Panc1 (cell line): ENCODE data around the gene CROCC2. TPM values are rescaled to one million over a fixed set of nuclear protein-coding genes. Genes with fewer than 3 reads are reported as not detected.
A peak's percentile ranks its signal among the peaks of the same experiment; 100 is the strongest.

Experiments
- ATAC-seq: fragments of 200-7000 bp; cut with Tn5 transposase; 2 replicates; pipeline ENCODE4 v1.9.1; 2020; ENCODE audit warnings: mild to moderate bottlenecking, moderate library complexity
- BruUV-seq: library from RNA; stranded (reverse); fragments of 400-500 nt; replicated peaks from 2 replicates; lab custom pipeline; 2021; lab: Mats Ljungman, UMichigan
- CTCF ChIA-PET: fragments of 300-600 bp; sonication (Branson Sonifier 250); formaldehyde crosslinking; loops from one replicate; lab custom pipeline; 2022; ENCODE audit warnings: antibody characterized with exemption; lab: Charles Lee
- POLR2A ChIA-PET: fragments of 300-600 bp; sonication (Branson Sonifier 250); formaldehyde crosslinking; loops from one replicate; lab custom pipeline; 2022; ENCODE audit warnings: antibody characterized with exemption; lab: Charles Lee
- DNase-seq: peaks from one replicate; pipeline ENCODE4 v3.0.0-alpha.2; 2010; ENCODE audit warnings: low read depth, low spot score
- H3K27ac ChIP-seq: 2 replicates; pipeline ENCODE4 v1.5.1; 2011; ENCODE audit warnings: mild to moderate bottlenecking, low read length, inconsistent platforms
- H3K27me3 ChIP-seq: fragments of 200-500 bp; sonication (Bioruptor generic); 2 replicates; pipeline ENCODE4 v1.6.0; 2014; ENCODE audit warnings: low read length, inconsistent platforms; ENCODE audit not compliant: control insufficient read depth, insufficient read depth
- H3K36me3 ChIP-seq: fragments of 200-500 bp; sonication (Bioruptor generic); 2 replicates; pipeline ENCODE4 v1.5.1; 2014; ENCODE audit warnings: inconsistent platforms, mild to moderate bottlenecking, low read length, moderate library complexity; ENCODE audit not compliant: control insufficient read depth, insufficient read depth
- H3K4me1 ChIP-seq: 2 replicates; pipeline ENCODE4 v1.5.1; 2011; ENCODE audit warnings: inconsistent platforms, mild to moderate bottlenecking, low read length, moderate library complexity; ENCODE audit not compliant: control insufficient read depth, insufficient read depth
- H3K4me3 ChIP-seq, 2 experiments: 2 replicates each; pipeline ENCODE4 v1.5.1; 2011 to 2012; ENCODE audit warnings: low read depth in 2 of 2, low read length in 2 of 2, mild to moderate bottlenecking in 2 of 2, inconsistent platforms in 1 of 2, moderate library complexity in 1 of 2
- H3K9me3 ChIP-seq: fragments of 200-500 bp; sonication (Bioruptor generic); 2 replicates; pipeline ENCODE4 v1.5.1; 2014; ENCODE audit warnings: low read depth, mild to moderate bottlenecking, inconsistent platforms, low read length, moderate library complexity; ENCODE audit not compliant: control insufficient read depth, insufficient read depth
- CTCF ChIP-seq: fragments of 450-650 bp; IDR thresholded peaks from 2 replicates; pipeline ENCODE4 v1.5.1; 2017; ENCODE audit warnings: mild to moderate bottlenecking
- POLR2AphosphoS5 ChIP-seq: IDR thresholded peaks from 2 replicates; pipeline ENCODE4 v1.6.1; 2012; ENCODE audit warnings: mild to moderate bottlenecking, low read depth, low read length, moderate library complexity
- REST ChIP-seq, 2 experiments: IDR thresholded peaks; 2 replicates each; pipeline ENCODE4 v1.6.1; 2011 to 2012; ENCODE audit warnings: low read depth in 2 of 2, control low read depth in 1 of 2, low read length in 1 of 2, mild to moderate bottlenecking in 1 of 2, moderate library complexity in 1 of 2; ENCODE audit not compliant: insufficient read depth in 1 of 2
- SIN3A ChIP-seq: IDR thresholded peaks from 2 replicates; pipeline ENCODE4 v1.6.1; 2012; ENCODE audit warnings: low read depth, mild to moderate bottlenecking, low read length, moderate library complexity, borderline replicate concordance; ENCODE audit not compliant: insufficient read depth
- TCF7L2 ChIP-seq: IDR thresholded peaks from 2 replicates; pipeline ENCODE4 v1.6.1; 2011; ENCODE audit warnings: mild to moderate bottlenecking, low read depth, low read length, inconsistent platforms
- in situ Hi-C: cut with HindIII; loops from 2 replicates; pipeline ENCODE4 v1.10.0; 2016; ENCODE audit warnings: low sequenced_read_pairs, low pct_unique_long_range_greater_than_20kb
- intact Hi-C: fragments of 100-400 bp; cut with micrococcal nuclease; formaldehyde crosslinking; loops from one replicate; pipeline ENCODE4 v1.10.0; 2022; ENCODE audit not compliant: unreplicated experiment
- total RNA-seq: library from RNA; stranded (reverse); gene quantifications from one replicate; pipeline ENCODE4 v1.2.1, GENCODE V29; 2021; ENCODE audit not compliant: unreplicated experiment

CROCC2 gene
- total RNA-seq, 1 experiment from 2014 or later = 0.23 TPM

GRCh38 chr2:241011296-241011600, 105.1 kb downstream of the CROCC2 start:
- TF ChIP-seq TCF7L2 = no peak
- TF ChIP-seq CTCF = no peak
- no peak for TF ChIP-seq SIN3A
- no peak for TF ChIP-seq REST (IDR thresholded peaks at IDR 0.05; ENCODE audit: insufficient read depth in 1 of 2, low read depth in 2 of 2, low read length in 1 of 2)
- TF ChIP-seq POLR2AphosphoS5 = no peak
- H3K9me3 ChIP-seq = no peaks in the 10 kb centered on the region
- ChIA-PET CTCF (no interaction called here), POLR2A (no interaction called here)
- intact Hi-C loops = no loop called here
- ATAC-seq = no peak
- H3K27ac ChIP-seq = peak overlapping the region; percentile 39; the same call in 1 of the 2 replicates
- DNase-seq = no peak
- no peaks in the 10 kb centered on the region for H3K36me3 ChIP-seq
- H3K27me3 ChIP-seq = no peaks in the 10 kb centered on the region
- H3K4me3 ChIP-seq = no peak overlapping the region
- in situ Hi-C loops = no loop called here
- peaks cover 34% of the 10 kb centered on the region for H3K4me1 ChIP-seq
- BruUV-seq = no TSS peak

GRCh38 chr2:241011751-241012510, 105.8 kb downstream of the CROCC2 start:
- no peak for DNase-seq

More at GRCh38 chr2:241011751-241012510, 105.8 kb downstream of the CROCC2 start:
- no peak for TF ChIP-seq CTCF
- no peak for TF ChIP-seq POLR2AphosphoS5
- no peak for TF ChIP-seq TCF7L2
- TF ChIP-seq REST (IDR thresholded peaks at IDR 0.05; ENCODE audit: insufficient read depth in 1 of 2, low read depth in 2 of 2, low read length in 1 of 2) = no peak
- no peak for TF ChIP-seq SIN3A
- POLR2A ChIA-PET = no interaction called here
- Histone ChIP-seq H3K4me3 (no peak overlapping the region), H3K4me1 (peaks cover 34% of the 10 kb centered on the region), H3K36me3 (no peaks in the 10 kb centered on the region), H3K27me3 (no peaks in the 10 kb centered on the region), H3K27ac (peak overlapping the region; percentile 39; the same call in 1 of the 2 replicates), H3K9me3 (no peaks in the 10 kb centered on the region)
- no peak for ATAC-seq
- no TSS peak for BruUV-seq
- in situ Hi-C loops = no loop called here
- intact Hi-C loops = no loop called here
- CTCF ChIA-PET = no interaction called here
